Epithelial cell of prostate (primary cell): ENCODE data around the gene TMPRSS5.

ENCODE experiments used
- DNase-seq: peaks from one replicate; pipeline ENCODE4 v3.0.0-alpha.2; 2011; ENCODE audit warnings: low read depth, low spot score
- H3K27ac ChIP-seq: fragments of 450-650 bp; 2 replicates; pipeline ENCODE4 v1.5.1; 2017; ENCODE audit warnings: mild to moderate bottlenecking

TMPRSS5 gene

DNA sequence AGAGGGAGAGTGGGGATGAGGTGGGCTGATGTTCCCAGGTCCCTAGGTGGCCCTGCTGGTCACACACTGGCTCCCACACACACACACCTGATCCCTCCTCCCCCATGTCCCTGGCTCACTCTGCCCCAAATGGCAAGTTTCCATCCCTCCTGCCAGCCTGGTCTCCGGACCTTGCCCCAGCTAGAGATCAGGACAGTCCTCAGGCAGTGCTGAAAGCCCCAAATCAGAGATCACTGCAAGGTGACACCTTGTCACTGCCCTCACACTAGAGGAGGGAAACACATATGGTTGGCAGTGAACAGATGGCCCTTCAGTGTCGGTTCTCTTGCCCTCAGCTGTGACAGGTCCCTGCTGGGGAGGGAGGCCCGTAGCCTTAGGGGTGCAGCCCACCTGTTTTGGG lies 7.6 kb downstream of the TMPRSS5 start:
- H3K27ac ChIP-seq, result no peak overlapping the region

GRCh38 chr11:113697756-113698407 lies 8.2 kb downstream of the TMPRSS5 start:
- H3K27ac ChIP-seq, result no peak overlapping the region
- DNase-seq, result no peak

More for the DNA sequence above, 7.6 kb downstream of the TMPRSS5 start:
- no peak for DNase-seq

DNA sequence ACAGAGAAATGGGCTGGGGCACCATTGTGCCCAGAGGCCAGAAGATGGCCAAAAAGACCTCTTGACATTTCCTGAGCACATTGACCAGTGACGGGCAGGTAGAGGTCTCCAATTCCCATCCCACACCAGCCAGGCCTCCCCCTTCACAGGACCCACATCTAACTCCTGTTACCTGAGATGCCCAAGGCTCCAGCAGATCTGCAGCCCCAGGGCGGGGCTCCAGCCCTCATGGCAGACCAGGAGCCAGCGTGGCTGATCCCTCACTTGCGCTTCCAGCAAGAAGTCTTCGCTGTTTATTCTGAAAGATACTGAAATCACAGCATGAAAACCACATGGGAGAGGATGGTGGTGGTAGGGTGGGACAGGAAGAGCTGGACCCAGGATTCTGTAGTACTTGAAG lies 9.0 kb downstream of the TMPRSS5 start:
- H3K27ac ChIP-seq, result no peak overlapping the region

GRCh38 chr11:113695207-113695606 lies 10.9 kb downstream of the TMPRSS5 start:
- H3K27ac ChIP-seq, result no peak overlapping the region
- DNase-seq, result no peak

More for the DNA sequence above, 9.0 kb downstream of the TMPRSS5 start:
- no peak for DNase-seq

DNA sequence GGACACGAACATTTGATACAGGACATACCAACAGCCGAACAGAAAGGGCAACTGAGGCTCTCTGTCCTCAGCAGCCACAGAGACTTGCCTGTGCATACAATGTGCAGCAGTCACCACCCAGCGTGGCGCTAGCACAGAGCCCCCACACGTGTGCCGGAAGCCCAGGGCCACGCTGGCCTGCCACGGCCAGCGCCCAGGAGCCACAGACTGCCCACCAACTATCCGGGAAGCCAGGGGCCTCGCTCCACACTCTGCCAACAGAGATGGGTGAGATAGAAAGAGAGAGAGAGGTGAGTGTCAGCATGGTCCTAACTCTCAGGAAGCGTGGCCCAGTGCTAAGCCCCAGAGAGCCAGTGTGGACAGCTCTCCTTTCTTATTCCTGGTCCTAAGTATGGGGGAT lies 11.7 kb downstream of the TMPRSS5 start:
- DNase-seq, result no peak
- H3K27ac ChIP-seq, result no peak overlapping the region

GRCh38 chr11:113693030-113693429 lies 13.1 kb downstream of the TMPRSS5 start:
- H3K27ac ChIP-seq, result no peak overlapping the region
- DNase-seq, result no peak

DNA sequence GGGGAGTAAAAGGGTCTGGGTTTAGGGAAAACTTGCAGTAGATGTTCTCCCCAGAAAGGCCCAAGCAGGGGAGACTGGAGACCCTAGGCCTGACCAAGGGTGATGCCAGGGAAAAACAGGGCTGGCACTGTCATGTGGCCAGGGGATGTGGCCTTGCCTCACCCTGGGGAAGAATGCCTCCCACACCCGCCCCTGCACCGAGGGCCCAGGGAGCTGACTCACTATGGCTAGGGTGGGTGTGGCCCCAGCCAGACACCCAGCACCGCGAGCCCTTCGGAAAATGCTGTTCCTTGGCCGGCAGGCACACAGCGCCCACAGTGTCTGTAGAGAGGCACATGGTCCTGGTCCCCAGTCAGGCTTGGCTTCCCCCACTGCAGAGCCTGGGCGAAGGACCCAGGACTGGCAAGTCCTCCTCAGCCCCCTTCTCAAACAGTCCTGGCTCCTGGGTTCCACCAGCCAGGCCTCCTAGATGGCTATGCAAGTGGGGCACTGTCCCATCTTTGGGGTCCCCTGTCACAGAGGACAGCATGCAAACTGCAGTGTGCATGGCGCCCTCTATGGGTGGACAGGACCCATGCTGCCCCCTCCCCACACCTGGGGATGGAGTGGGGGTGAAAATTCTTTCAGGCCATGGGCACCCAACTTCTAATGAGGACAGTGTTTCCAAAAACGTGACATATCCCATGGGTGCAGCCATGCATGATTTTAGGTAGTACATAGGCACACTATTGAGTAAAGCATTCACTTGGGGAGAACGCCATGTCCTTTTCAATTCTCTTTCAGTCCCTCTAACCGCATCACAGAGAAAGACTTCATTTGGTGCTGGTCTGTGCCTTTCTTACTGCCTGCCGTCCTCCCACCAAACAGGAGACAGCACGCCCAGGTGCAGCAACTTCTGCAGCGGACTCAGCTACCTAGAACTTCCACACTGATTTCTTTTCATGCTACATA lies 15.2 kb downstream of the TMPRSS5 start:
- peak; percentile 53 for DNase-seq
- peak overlapping the region; percentile 47 for H3K27ac ChIP-seq

DNA sequence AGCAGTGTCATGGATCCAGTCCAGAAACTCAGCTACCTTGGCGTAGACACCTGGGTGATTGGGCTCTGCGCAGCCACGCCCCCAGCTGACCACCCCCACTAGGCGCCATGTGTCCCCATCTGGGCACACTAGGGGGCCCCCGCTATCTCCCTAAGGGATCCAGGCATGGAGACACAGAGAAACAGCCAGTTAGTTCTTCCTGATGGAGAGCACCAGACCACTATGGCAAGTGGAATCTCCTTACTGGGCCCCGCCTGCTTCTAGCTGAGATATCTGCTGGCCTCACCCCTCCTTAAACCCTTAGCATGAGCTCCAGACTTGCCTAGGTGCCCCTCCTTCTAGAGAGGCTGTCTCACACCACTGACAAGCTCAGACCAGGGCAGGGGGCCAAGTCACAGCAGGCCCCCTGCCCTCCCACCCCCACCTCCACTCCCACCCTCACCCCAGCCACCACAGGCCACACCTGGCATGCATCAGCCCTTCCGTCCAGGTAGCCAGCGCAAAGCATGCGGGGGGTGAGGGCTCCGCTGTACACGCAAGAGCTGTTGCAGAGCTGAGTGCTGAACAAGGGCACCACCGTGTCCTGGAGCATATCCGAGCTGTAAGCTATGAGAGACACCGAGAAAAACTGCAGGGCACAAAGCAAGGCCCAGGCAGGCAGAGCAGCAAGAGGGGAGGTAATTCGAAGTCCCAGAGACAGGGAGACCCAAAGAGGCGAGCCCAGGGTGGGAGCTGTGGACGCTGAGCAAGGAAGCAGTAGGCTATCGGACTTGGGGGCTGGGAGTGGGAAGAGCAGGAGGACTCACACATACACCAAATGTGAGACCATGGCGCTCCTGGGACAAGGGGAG lies 16.1 kb downstream of the TMPRSS5 start:
- peak overlapping the region; percentile 47 for H3K27ac ChIP-seq

DNA sequence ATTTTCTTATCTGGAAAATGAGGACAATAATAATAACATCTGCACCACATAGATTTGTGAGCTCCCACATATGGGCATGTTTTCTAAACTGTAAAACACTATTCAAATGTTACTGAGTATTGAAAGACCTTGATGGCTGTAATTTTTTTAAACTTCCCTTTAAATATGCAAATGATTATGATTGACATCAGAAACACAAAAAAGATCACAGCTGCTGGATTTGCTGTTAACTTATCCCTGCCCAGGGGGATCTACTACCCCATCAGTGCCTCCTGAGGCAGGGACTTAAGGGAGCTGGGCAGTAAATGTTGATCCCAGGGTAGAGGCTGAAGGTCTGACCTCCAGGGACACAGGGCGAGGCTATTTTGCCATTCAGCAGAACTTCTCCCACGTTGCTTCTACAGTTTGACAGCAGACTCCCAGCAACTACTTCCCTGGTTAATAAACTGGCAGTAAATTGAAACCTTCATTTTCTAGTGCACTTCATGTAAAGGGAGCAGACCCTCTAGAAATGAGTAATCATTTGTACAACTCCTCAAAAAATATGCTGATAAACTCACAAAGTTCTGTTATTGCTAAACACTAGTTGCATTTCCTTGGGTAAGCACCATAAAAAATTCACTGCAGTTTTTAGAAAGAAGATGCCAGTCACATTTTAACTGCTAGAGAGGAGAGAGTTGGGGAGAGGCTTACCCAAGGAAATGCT lies 20.3 kb downstream of the TMPRSS5 start:
- DNase-seq, result no peak
- H3K27ac ChIP-seq, result no peak overlapping the region

More for the DNA sequence above, 16.1 kb downstream of the TMPRSS5 start:
- no peak for DNase-seq

GRCh38 chr11:113684496-113684895 lies 21.6 kb downstream of the TMPRSS5 start:
- no peak for DNase-seq
- H3K27ac ChIP-seq, result no peak overlapping the region

- DNase-seq, result no peak
- no peak overlapping the region for H3K27ac ChIP-seq
Measured at GRCh38 chr11:113683481-113684046, 22.5 kb downstream of the TMPRSS5 start.

GRCh38 chr11:113681711-113682413 lies 24.2 kb downstream of the TMPRSS5 start:
- no peak for DNase-seq
- no peak overlapping the region for H3K27ac ChIP-seq

DNA sequence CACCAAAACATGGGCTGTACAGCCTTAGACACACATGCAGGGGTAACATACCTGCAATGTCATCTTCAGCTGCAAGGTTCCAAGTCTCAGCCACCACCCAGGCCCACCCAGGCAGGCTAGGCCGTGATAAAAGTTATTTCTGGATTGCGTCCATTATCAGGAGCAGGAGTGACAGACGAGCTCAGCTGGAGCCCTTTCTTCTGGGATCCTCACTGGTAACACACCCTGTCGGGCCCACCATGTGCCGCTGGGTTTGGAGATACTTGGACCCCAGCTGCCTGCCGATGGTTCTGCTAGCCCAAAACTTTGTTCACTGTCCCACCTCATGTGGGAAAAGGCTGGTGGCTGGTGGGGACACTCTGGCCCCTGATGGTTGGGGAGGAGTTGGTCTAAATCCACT lies 24.8 kb downstream of the TMPRSS5 start:
- DNase-seq, result no peak
- no peak overlapping the region for H3K27ac ChIP-seq

- no peak overlapping the region for H3K27ac ChIP-seq
- no peak for DNase-seq
Measured at GRCh38 chr11:113677685-113678084, 28.4 kb downstream of the TMPRSS5 start.

DNA sequence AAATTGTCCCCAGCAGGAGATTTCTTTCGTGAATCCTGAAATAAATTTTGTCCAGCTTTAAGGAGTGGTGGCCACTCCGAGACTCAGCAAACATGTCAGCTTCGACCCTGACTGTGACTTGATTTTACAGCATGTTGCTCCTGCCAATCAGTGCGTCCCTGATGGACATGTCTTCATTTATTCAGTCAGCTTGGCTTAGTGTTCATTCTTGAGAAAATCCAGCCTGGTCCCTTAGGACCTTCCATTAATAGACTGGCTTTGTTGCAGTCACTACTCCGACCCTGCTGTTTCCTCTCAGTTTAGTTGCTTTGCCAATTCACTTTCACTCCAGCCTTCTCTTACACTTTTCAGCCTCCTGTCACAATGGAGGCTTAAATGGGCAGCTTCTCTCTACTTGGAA lies 30.5 kb downstream of the TMPRSS5 start:
- no peak overlapping the region for H3K27ac ChIP-seq
- no peak for DNase-seq

DNA sequence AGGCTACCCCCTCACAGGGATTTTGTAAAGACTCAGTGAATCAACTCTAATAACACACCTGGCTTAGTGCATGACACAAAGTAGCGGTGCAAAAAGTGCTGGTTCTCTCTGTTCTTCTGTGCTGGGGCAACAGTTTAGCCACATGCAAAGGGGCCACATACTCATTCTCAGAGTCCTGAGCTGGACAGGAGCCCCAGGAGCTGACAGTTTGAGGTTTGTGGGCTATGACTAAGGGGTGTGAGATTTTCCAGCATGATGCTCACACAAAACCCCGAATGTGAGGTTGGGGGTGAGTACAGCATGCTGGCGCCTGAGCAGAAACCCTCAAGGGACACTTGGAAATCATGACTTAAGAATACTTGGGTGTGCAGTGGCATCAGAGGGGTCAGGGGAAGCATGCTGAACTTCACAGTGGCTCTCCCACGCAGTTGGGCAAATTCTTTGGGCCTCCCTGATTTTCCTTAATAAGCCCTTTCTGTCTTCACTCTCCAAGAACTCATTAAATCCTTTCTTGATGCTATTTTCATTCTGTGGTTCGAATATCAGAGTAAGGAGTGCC lies 31.0 kb downstream of the TMPRSS5 start:
- DNase-seq, result no peak
- no peak overlapping the region for H3K27ac ChIP-seq

DNA sequence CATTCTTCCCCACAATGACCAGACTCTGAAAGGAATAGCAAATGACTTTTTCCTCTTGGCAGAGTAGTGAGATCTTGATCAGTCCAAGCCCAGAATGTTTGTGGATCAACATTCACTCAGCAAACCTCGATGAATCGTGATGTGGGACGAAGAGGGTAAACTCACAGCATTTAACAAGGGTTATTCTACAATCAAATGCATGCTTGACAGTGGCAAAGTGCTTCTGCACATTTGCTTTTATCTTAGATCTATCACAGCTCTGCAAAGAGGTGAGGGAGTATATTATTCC lies 31.8 kb downstream of the TMPRSS5 start:
- no peak overlapping the region for H3K27ac ChIP-seq
- DNase-seq, result no peak

GRCh38 chr11:113673550-113674396 lies 32.3 kb downstream of the TMPRSS5 start:
- H3K27ac ChIP-seq, result no peak overlapping the region

More at GRCh38 chr11:113673550-113674396, 32.3 kb downstream of the TMPRSS5 start:
- DNase-seq, result no peak
